ENCODE measurements around the gene IL1R2. TPM values are rescaled to one million over a fixed set of nuclear protein-coding genes. Genes with fewer than 3 reads are reported as not detected.

IL1R2 gene
- total RNA-seq, 1 experiment from 2014 or later: 0.22 TPM

GRCh38 chr2:102014041-102014345, 22.2 kb downstream of the IL1R2 start:
- DNase-seq (ENCODE audit: low spot score) (no peak), ATAC-seq (no peak)
- CTCF ChIA-PET: interaction anchor here (1.2 kb wide), 1 partner anchor 8 kb away, joined by 4 read pairs; no protein-coding TSS in a partner anchor
- peaks cover 15% of the 10 kb centered on the region for H3K9me3 Mint-ChIP-seq
- POLR2A ChIA-PET: no interaction called here
- no peak overlapping the region for H3K27ac Mint-ChIP-seq
- no peaks in the 10 kb centered on the region for H3K27me3 Mint-ChIP-seq (ENCODE audit: low read depth)
- H3K4me3 Mint-ChIP-seq: no peak overlapping the region
- no peaks in the 10 kb centered on the region for H3K4me1 Mint-ChIP-seq
- no peaks in the 10 kb centered on the region for H3K36me3 Mint-ChIP-seq
- TF ChIP-seq NFATC4 (CRISPR knock-in tag; IDR thresholded peaks at IDR 0.05) (no peak), ATF6 (CRISPR knock-in tag; IDR thresholded peaks at IDR 0.05) (no peak), CDX4 (CRISPR knock-in tag; IDR thresholded peaks at IDR 0.05; ENCODE audit: borderline replicate concordance) (no peak), MLX (CRISPR knock-in tag; IDR thresholded peaks at IDR 0.05) (no peak), CTCF (IDR thresholded peaks at IDR 0.05) (no peak), MXD4 (CRISPR knock-in tag; IDR thresholded peaks at IDR 0.05; ENCODE audit: borderline replicate concordance) (no peak), KAT7 (CRISPR knock-in tag; IDR thresholded peaks at IDR 0.05; ENCODE audit: borderline replicate concordance) (no peak), SP1 (CRISPR knock-in tag; conservative IDR thresholded peaks at IDR 0.05) (no peak), ESRRA (CRISPR knock-in tag; IDR thresholded peaks at IDR 0.05; ENCODE audit: borderline replicate concordance) (no peak), PREB (CRISPR knock-in tag; IDR thresholded peaks at IDR 0.05; ENCODE audit: borderline replicate concordance) (no peak), IRF1 (CRISPR knock-in tag; IDR thresholded peaks at IDR 0.05) (no peak), ZNF416 (CRISPR knock-in tag; IDR thresholded peaks at IDR 0.05) (no peak), ZNF425 (CRISPR knock-in tag; conservative IDR thresholded peaks at IDR 0.05) (no peak), ZNF219 (CRISPR knock-in tag; IDR thresholded peaks at IDR 0.05; ENCODE audit: borderline replicate concordance) (no peak), AR (CRISPR knock-in tag; IDR thresholded peaks at IDR 0.05) (no peak), GABPB1 (CRISPR knock-in tag; IDR thresholded peaks at IDR 0.05) (no peak), FOXJ3 (CRISPR knock-in tag; IDR thresholded peaks at IDR 0.05; ENCODE audit: borderline replicate concordance) (no peak)
